ENCODE results near the gene SPIN2B.

- TF ChIP-seq RFX5 (IDR thresholded peaks at IDR 0.05; ENCODE audit: low read depth, low read length), result no peak
- TF ChIP-seq CTCF (IDR thresholded peaks at IDR 0.05 in 2 of 3, conservative IDR thresholded peaks at IDR 0.05 in 1 of 3; ENCODE audit: control insufficient read depth in 2 of 3, extremely low read depth in 1 of 3, insufficient read depth in 1 of 3, low read depth in 3 of 3, low read length in 3 of 3), result no peak
- TF ChIP-seq YY1 (IDR thresholded peaks at IDR 0.05; ENCODE audit: low read depth, low read length), result no peak
Measured at GRCh38 chrX:57134702-57135101, 13.4 kb upstream of the SPIN2B start.

Measured in GM12878 (cell line).